ENCODE results near the gene GP1BB.

The GP1BB gene

DNA sequence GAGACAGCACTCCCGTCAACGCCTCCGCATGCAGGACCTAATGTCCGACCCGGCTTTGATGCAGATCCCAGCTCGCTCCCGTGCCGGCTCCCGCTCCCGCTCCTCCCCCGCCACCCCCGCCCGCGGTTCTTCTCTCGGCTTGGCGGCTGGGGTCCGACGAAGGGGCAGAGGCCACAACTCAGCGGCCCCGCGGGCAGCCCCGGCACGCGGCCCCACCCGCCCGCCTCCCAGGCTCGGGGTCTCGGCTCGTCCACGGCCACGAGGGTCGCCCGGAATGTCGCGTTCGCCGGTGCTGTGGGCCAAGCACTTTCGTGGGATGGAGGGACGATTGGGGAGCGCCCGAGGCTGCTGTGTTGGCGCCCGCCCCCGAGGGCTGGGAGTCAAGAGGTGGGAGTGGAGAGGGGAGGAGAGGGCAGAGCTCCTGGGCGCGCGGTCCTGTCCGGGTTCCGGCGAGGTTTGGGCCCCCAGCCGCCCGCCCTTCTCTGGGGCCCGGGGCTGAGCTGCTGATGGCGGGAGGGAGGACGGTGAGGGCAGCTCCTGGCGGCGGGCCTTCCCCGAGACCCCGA is 31.9 kb downstream of the GP1BB start:
- H3K27ac ChIP-seq (ENCODE audit: low read length), result no peak overlapping the region
- no peaks in the 10 kb centered on the region for H3K9me3 ChIP-seq (ENCODE audit: insufficient read depth, low read length, severe bottlenecking)
- H3K4me3 ChIP-seq (ENCODE audit: low read depth in 1 of 2, low read length in 2 of 2), result no peak overlapping the region
- no peaks in the 10 kb centered on the region for H3K4me1 ChIP-seq (ENCODE audit: insufficient read depth, low read length)
- no peak for ATAC-seq (ENCODE audit: insufficient read depth, low read depth)
- H3K4me2 ChIP-seq (ENCODE audit: insufficient read depth, low read length), result no peak overlapping the region
- TF ChIP-seq EZH2 (IDR thresholded peaks at IDR 0.05; ENCODE audit: borderline replicate concordance, low read depth, low read length, severe bottlenecking) (no peak), CTCF (IDR thresholded peaks at IDR 0.05; ENCODE audit: borderline replicate concordance, extremely low read depth, low read length, poor library complexity, severe bottlenecking) (no peak)
- DNase-seq, result no peak
- peaks cover 4% of the 10 kb centered on the region for H4K20me1 ChIP-seq (ENCODE audit: insufficient read depth, low read length)
- no peaks in the 10 kb centered on the region for H3K27me3 ChIP-seq (ENCODE audit: insufficient read depth, low read length, poor library complexity)
- no peak overlapping the region for H3K9ac ChIP-seq (ENCODE audit: low read depth, low read length)
- no peaks in the 10 kb centered on the region for H3K36me3 ChIP-seq (ENCODE audit: insufficient read depth, low read length)
- H2AFZ ChIP-seq (ENCODE audit: low read depth, low read length), result no peak overlapping the region
- H3K79me2 ChIP-seq (ENCODE audit: insufficient read depth, low read length), result no peaks in the 10 kb centered on the region

GRCh38 chr22:19755722-19756287 is 32.5 kb downstream of the GP1BB start:
- H3K9me3 ChIP-seq (ENCODE audit: insufficient read depth, low read length, severe bottlenecking), result no peaks in the 10 kb centered on the region
- H3K36me3 ChIP-seq (ENCODE audit: insufficient read depth, low read length), result no peaks in the 10 kb centered on the region
- no peaks in the 10 kb centered on the region for H3K4me1 ChIP-seq (ENCODE audit: insufficient read depth, low read length)
- ATAC-seq (ENCODE audit: insufficient read depth, low read depth) (no peak), DNase-seq (no peak)
- no peak overlapping the region for H2AFZ ChIP-seq (ENCODE audit: low read depth, low read length)
- H4K20me1 ChIP-seq (ENCODE audit: insufficient read depth, low read length), result peaks cover 4% of the 10 kb centered on the region
- H3K4me3 ChIP-seq (ENCODE audit: low read depth in 1 of 2, low read length in 2 of 2), result no peak overlapping the region
- H3K27me3 ChIP-seq (ENCODE audit: insufficient read depth, low read length, poor library complexity), result no peaks in the 10 kb centered on the region
- H3K79me2 ChIP-seq (ENCODE audit: insufficient read depth, low read length), result no peaks in the 10 kb centered on the region
- no peak overlapping the region for H3K4me2 ChIP-seq (ENCODE audit: insufficient read depth, low read length)
- H3K27ac ChIP-seq (ENCODE audit: low read length), result no peak overlapping the region
- TF ChIP-seq CTCF (IDR thresholded peaks at IDR 0.05; ENCODE audit: borderline replicate concordance, extremely low read depth, low read length, poor library complexity, severe bottlenecking), result no peak
- TF ChIP-seq EZH2 (IDR thresholded peaks at IDR 0.05; ENCODE audit: borderline replicate concordance, low read depth, low read length, severe bottlenecking), result no peak
- no peak overlapping the region for H3K9ac ChIP-seq (ENCODE audit: low read depth, low read length)

GRCh38 chr22:19756288-19757128 is 33.2 kb downstream of the GP1BB start:
- Histone ChIP-seq H4K20me1 (ENCODE audit: insufficient read depth, low read length) (peaks cover 4% of the 10 kb centered on the region), H3K27ac (ENCODE audit: low read length) (no peak overlapping the region), H3K27me3 (ENCODE audit: insufficient read depth, low read length, poor library complexity) (no peaks in the 10 kb centered on the region), H3K36me3 (ENCODE audit: insufficient read depth, low read length) (no peaks in the 10 kb centered on the region), H3K9me3 (ENCODE audit: insufficient read depth, low read length, severe bottlenecking) (no peaks in the 10 kb centered on the region), H3K79me2 (ENCODE audit: insufficient read depth, low read length) (no peaks in the 10 kb centered on the region), H2AFZ (ENCODE audit: low read depth, low read length) (no peak overlapping the region), H3K4me1 (ENCODE audit: insufficient read depth, low read length) (no peaks in the 10 kb centered on the region), H3K4me3 (ENCODE audit: low read depth in 1 of 2, low read length in 2 of 2) (no peak overlapping the region), H3K4me2 (ENCODE audit: insufficient read depth, low read length) (no peak overlapping the region), H3K9ac (ENCODE audit: low read depth, low read length) (no peak overlapping the region)
- TF ChIP-seq EZH2 (IDR thresholded peaks at IDR 0.05; ENCODE audit: borderline replicate concordance, low read depth, low read length, severe bottlenecking) (no peak), CTCF (IDR thresholded peaks at IDR 0.05; ENCODE audit: borderline replicate concordance, extremely low read depth, low read length, poor library complexity, severe bottlenecking) (no peak)
- ATAC-seq (ENCODE audit: insufficient read depth, low read depth) (no peak), DNase-seq (no peak)

Data from DND-41 (cell line).